HFF-Myc (cell line): ENCODE data around the gene CMTM6.
"Not testable (repeated sequence)": the region's sequence is repeated elsewhere in the genome, so short reads cannot be mapped to it uniquely, and the experiment has no call there.

ENCODE experiments used
- DNase-seq: peaks from one replicate; pipeline ENCODE4 v3.0.0-alpha.2; 2011; ENCODE audit warnings: low read depth; ENCODE audit errors: extremely low read depth
- H3K4me3 ChIP-seq: replicated peaks from 2 replicates; pipeline ENCODE4 v1.5.1; 2011; ENCODE audit warnings: low read depth, mild to moderate bottlenecking, control low read depth, low read length
- TF ChIP-seq, protein P1 (sequence below): IDR thresholded peaks from 2 replicates; pipeline ENCODE4 v1.5.1; 2012; ENCODE audit warnings: mild to moderate bottlenecking, low read depth, low read length, control low read depth; ENCODE audit errors: missing control alignments

Gene CMTM6

DNA sequence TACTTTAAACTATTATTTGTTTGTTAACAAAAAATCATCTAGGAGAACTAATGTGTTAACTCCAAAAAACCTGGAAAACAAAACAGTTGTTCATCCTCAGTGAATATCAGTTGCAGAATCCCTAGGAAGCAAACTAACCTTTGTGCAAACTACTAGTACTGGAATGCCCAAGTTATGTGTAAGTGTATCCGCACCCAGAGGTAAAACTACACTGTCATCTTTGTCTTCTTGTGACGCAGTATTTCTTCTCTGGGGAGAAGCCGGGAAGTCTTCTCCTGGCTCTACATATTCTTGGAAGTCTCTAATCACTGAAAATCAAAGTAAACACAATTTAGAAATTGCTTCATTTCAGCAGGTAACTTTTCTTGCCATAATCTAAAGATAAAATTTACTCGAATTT, 38.2 kb upstream of the CMTM6 start:
- DNase-seq, result no peak
- TF ChIP-seq, protein P1, sequence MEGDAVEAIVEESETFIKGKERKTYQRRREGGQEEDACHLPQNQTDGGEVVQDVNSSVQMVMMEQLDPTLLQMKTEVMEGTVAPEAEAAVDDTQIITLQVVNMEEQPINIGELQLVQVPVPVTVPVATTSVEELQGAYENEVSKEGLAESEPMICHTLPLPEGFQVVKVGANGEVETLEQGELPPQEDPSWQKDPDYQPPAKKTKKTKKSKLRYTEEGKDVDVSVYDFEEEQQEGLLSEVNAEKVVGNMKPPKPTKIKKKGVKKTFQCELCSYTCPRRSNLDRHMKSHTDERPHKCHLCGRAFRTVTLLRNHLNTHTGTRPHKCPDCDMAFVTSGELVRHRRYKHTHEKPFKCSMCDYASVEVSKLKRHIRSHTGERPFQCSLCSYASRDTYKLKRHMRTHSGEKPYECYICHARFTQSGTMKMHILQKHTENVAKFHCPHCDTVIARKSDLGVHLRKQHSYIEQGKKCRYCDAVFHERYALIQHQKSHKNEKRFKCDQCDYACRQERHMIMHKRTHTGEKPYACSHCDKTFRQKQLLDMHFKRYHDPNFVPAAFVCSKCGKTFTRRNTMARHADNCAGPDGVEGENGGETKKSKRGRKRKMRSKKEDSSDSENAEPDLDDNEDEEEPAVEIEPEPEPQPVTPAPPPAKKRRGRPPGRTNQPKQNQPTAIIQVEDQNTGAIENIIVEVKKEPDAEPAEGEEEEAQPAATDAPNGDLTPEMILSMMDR, result no peak
- no peak overlapping the region for H3K4me3 ChIP-seq

DNA sequence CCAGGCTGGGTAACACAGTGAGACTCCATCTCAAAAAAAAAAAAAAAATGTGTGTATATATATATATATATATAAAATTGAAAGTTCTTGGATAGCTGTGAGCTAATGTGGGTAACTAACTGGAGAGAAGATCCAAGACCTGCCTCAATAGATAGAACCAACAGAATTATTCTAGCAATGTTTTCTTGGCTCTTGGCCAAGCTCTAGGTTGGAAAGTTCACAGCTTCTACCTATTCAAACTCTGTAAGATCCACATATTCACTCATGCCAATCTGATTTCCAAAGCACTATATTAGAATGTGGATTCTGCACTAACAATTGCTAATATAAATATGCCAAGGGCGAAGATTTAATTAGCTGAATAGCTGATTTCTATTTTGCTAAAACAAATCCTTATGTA, 29.8 kb upstream of the CMTM6 start:
- TF ChIP-seq, protein P1, result no peak
- H3K4me3 ChIP-seq, result no peak overlapping the region

DNA sequence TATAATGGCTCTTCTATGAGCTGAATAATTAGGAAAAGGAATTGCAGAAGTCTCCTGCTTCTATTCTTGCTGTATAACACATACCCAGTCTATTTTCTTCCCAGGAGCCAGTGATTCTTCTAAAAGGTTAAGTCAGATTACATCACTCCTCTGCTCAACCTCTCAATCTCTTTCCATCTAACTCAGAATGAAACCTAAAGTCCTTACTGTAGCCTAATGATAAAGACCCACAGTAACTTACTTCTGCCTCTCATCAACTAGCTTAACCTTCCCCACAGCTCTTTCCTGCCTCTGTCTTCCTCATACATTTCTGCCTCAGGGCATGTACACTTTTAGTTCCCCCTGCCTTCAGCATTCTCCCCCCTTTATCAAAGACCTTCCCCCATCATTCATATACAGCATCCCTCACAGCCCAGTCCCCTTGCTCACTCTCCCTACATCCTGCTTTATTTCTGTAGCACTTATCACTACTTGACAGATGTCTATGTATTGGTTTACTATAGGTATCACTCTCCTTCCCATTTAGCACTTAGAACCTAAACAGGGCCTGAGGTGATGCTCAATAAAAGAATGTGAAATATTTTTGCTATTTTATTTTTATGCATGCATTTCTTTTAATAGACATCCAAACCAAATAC, 28.5 kb upstream of the CMTM6 start:
- TF ChIP-seq, protein P1, result no peak
- no peak for DNase-seq
- H3K4me3 ChIP-seq, result no peak overlapping the region

More for the DNA sequence above, 29.8 kb upstream of the CMTM6 start:
- DNase-seq, result no peak

DNA sequence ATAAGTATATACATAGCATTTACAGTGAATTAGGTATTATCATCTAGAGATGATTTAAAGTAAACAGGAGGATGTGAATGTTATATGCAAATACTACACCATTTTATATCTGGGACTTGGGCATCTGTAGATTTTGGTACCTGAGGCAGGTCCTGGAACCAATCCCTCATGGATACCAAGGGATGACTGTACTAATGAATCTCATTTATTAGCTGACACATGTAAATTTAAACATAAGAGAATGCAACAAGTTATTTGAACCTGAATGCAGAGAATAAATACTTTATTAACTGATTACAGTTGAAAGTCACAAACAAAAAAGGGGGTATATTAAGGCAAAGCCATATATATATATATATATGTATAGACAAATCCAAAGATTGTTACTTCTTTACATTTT, 23.1 kb upstream of the CMTM6 start:
- no peak for DNase-seq
- TF ChIP-seq, protein P1, result no peak
- H3K4me3 ChIP-seq, result no peak overlapping the region

DNA sequence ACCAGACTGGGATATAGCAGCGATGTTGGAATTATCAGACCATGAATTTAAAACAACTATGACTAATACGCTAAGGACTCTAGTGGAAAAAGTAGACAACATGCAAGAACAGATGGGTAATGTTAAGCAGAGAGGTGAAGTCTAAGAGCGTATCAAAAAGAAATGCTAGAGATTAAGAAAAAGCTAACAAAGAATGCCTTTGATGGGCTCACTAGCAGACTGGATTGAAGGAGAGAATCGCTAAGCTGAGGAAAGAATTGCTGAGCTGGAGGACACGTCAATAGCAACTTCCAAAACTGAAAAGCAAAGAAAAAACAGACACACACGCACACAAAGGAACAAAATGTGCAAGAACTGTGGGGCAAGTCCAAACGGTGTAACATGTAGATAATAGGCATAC, 20.0 kb upstream of the CMTM6 start:
- TF ChIP-seq, protein P1, result no peak
- DNase-seq, result no peak
- no peak overlapping the region for H3K4me3 ChIP-seq

DNA sequence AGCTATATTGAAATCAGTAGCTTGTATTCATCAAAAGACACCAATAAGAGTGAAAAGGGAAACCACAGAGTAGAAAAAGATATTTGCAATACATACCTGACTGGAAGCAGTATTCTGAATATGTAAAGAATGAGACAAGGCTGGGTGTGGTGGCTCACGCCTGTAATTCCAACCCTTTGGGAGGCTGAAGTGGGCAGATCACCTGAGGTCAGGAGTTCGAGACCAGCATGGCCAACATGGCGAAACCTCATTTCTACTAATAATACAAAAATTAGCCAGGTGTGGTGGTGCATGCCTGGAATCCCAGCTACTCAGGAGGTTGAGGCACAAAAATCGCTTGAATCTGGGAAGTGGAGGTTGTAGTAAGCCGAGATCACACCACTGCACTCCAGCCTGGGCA, 16.3 kb upstream of the CMTM6 start:
- H3K4me3 ChIP-seq, DNase-seq: not testable (repeated sequence)

DNA sequence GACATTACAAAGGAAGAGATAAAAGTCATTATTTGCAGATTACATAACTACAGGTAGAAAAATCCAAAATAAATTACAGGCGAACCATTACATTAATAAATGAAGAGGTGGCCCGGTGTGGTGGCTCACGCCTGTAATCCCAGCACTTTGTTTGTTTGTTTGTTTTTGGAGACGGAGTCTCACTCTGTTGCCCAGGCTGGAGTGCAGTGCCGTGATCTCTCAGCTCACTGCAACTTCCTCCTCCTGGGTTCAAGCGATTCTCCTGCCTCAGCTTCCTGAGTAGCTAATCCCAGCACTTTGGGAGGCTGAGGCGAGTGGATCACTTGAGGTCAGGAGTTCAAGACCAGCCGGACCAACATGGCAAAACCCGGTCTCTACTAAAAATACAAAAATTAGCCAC, 14.1 kb upstream of the CMTM6 start:
- not testable (repeated sequence) for DNase-seq, H3K4me3 ChIP-seq

DNA sequence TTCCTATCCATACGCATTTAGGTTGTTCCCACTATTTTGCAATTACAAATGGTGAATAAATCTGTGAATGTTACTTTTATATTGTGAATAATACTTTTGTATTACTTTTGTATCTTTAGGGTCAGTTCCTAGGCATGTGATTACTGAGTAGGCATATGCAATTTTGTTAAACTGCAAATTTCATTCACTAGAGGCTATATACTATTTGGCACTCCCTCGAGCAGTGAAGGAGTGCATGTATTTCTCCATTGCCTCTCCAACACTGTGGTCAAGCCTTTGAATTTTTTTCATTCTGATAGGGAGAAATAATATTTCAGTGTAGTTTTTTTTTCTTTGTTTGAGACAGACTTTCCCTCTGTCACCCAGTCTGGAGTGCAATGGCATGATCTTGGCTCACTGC, 8.4 kb upstream of the CMTM6 start:
- DNase-seq, result no peak
- no peak overlapping the region for H3K4me3 ChIP-seq
- TF ChIP-seq, protein P1, result no peak
